ENCODE data around the gene RGS7. TPM values are rescaled to one million over a fixed set of nuclear protein-coding genes. Genes with fewer than 3 reads are reported as not detected.

The RGS7 gene
- total RNA-seq, 1 donor, result under 0.01 TPM

DNA sequence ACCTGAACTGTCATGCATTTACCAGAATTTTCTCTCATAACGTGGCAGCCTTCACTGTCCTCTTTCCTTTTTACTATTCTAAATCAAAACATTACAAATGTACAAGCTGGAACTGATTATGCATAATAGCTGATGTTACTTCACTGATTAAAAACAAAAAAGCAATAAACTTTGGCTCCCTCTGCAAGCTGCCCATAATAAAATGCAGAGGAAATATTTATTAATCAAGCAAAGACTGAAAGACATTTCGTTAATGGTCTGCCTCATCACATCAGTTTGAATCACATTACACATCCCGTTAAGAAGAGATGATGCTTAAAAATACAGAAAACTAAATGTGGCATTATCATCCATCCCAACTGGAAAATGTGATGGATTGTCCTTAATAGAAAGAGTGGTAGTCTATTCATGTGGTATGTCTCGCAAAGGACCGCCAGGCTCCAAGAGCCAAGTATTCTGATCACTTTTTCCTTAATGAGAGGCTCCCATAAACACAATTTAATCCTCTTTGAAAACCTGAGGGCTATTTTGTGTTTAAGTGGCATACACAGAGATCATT, 225.3 kb downstream of the RGS7 start:
- H3K27me3 ChIP-seq (ENCODE audit: insufficient read depth, low read length), result no peaks in the 10 kb centered on the region
- H3K4me1 ChIP-seq (ENCODE audit: insufficient read depth, low read length), result no peaks in the 10 kb centered on the region
- no peaks in the 10 kb centered on the region for H3K9me3 ChIP-seq (ENCODE audit: low read depth, low read length)
- no peak overlapping the region for H3K4me3 ChIP-seq (ENCODE audit: low read length)

DNA sequence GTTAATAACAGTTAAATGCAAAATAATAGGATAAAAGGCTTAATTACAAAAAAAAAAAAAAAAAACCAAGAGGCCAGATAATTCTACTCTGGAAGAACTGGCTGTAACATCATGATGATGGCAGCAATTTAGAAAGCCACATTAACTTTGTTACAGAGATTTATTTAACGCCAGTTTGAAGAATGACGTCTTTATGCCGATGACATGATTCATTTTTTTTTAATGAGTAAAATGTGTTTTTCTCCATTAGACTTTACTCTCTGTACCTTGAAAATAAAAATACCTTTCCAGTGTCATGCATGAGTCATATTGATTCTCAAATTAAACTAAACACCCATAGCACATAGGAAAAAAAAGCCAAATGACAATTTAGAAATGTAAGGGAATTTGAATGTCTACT, 226.1 kb downstream of the RGS7 start:
- Histone ChIP-seq H3K9me3 (ENCODE audit: low read depth, low read length) (no peaks in the 10 kb centered on the region), H3K4me1 (ENCODE audit: insufficient read depth, low read length) (no peaks in the 10 kb centered on the region), H3K4me3 (ENCODE audit: low read length) (no peak overlapping the region), H3K27me3 (ENCODE audit: insufficient read depth, low read length) (no peaks in the 10 kb centered on the region)

- H3K27me3 ChIP-seq (ENCODE audit: insufficient read depth, low read length), result no peaks in the 10 kb centered on the region
- H3K9me3 ChIP-seq (ENCODE audit: low read depth, low read length), result no peaks in the 10 kb centered on the region
Measured at GRCh38 chr1:241129207-241129960, 227.6 kb downstream of the RGS7 start.

GRCh38 chr1:241125286-241125685, 231.7 kb downstream of the RGS7 start:
- H3K4me3 ChIP-seq (ENCODE audit: low read length), result no peak overlapping the region
- H3K4me1 ChIP-seq (ENCODE audit: insufficient read depth, low read length), result no peaks in the 10 kb centered on the region

More at GRCh38 chr1:241129207-241129960, 227.6 kb downstream of the RGS7 start:
- Histone ChIP-seq H3K4me1 (ENCODE audit: insufficient read depth, low read length) (no peaks in the 10 kb centered on the region), H3K4me3 (ENCODE audit: low read length) (no peak overlapping the region)

GRCh38 chr1:241118049-241118448, 239.0 kb downstream of the RGS7 start:
- Histone ChIP-seq H3K4me1 (ENCODE audit: insufficient read depth, low read length) (no peaks in the 10 kb centered on the region), H3K4me3 (ENCODE audit: low read length) (no peak overlapping the region), H3K9me3 (ENCODE audit: low read depth, low read length) (no peaks in the 10 kb centered on the region), H3K27me3 (ENCODE audit: insufficient read depth, low read length) (no peaks in the 10 kb centered on the region)

More at GRCh38 chr1:241125286-241125685, 231.7 kb downstream of the RGS7 start:
- Histone ChIP-seq H3K27me3 (ENCODE audit: insufficient read depth, low read length) (no peaks in the 10 kb centered on the region), H3K9me3 (ENCODE audit: low read depth, low read length) (no peaks in the 10 kb centered on the region)

DNA sequence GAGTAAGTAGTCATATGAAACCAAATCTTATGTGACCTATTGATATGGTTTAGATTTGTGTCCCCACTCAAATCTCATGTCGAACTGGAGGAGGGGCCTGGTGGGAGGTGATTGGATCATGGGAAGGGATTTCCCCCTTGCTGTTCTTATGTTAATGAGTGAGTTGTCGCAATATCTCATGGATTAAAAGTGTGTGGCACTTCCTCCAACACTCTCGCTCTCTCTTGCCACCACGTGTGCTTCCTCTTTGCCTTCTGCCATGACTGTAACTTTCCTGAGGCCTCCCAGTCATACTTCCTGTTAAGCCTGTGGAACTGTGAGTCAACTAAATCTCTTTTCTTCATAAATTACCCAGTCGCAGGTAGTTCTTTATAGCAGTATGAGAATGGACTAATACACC, 241.2 kb downstream of the RGS7 start:
- Histone ChIP-seq H3K4me1 (ENCODE audit: insufficient read depth, low read length) (no peaks in the 10 kb centered on the region), H3K9me3 (ENCODE audit: low read depth, low read length) (no peaks in the 10 kb centered on the region), H3K4me3 (ENCODE audit: low read length) (no peak overlapping the region), H3K27me3 (ENCODE audit: insufficient read depth, low read length) (no peaks in the 10 kb centered on the region)

- Histone ChIP-seq H3K4me3 (ENCODE audit: low read length) (no peak overlapping the region), H3K4me1 (ENCODE audit: insufficient read depth, low read length) (no peaks in the 10 kb centered on the region), H3K9me3 (ENCODE audit: low read depth, low read length) (no peaks in the 10 kb centered on the region), H3K27me3 (ENCODE audit: insufficient read depth, low read length) (no peaks in the 10 kb centered on the region)
Measured at GRCh38 chr1:241114699-241115233, 242.2 kb downstream of the RGS7 start.

DNA sequence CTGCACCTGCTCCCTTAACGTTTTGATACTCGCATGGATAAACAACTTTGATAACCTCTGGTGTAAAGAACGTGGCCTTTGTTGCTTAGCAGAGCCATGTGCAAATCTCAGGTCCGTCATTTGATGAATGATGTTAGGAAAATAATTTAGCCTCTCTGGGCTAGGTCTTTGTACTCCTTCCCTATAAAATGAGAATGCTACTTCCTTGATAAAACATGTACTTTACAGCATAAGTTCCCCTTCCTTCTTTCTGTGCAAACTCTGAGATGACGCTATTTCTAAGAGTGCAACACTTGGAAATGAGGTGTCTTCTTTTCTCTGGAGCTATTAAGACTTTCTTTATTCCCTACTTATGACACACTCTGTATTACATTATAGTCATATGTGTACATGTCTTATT, 243.4 kb downstream of the RGS7 start:
- Histone ChIP-seq H3K4me3 (ENCODE audit: low read length) (no peak overlapping the region), H3K27me3 (ENCODE audit: insufficient read depth, low read length) (no peaks in the 10 kb centered on the region), H3K9me3 (ENCODE audit: low read depth, low read length) (no peaks in the 10 kb centered on the region), H3K4me1 (ENCODE audit: insufficient read depth, low read length) (no peaks in the 10 kb centered on the region)

GRCh38 chr1:241109039-241109438, 248.0 kb downstream of the RGS7 start:
- Histone ChIP-seq H3K9me3 (ENCODE audit: low read depth, low read length) (no peaks in the 10 kb centered on the region), H3K4me3 (ENCODE audit: low read length) (no peak overlapping the region), H3K4me1 (ENCODE audit: insufficient read depth, low read length) (no peaks in the 10 kb centered on the region), H3K27me3 (ENCODE audit: insufficient read depth, low read length) (no peaks in the 10 kb centered on the region)

DNA sequence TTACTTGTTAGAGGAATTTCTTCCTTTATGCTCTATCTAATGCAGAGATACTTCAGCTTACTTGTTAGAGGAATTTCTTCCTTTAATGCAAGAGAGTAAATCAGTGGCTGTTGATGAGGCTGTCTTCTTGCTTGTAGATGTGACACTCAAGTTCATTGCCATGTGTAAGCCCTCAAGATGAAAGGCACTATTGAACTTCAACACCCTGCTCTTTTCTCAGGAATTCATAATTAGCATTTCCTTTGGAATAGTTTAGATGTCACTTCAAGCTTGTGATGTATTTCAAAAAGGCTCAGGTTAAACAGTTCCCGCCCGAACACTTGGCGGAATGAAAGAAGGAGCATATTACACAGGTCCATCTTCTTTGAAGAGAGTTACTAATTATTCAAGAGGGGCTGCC, 251.9 kb downstream of the RGS7 start:
- no peaks in the 10 kb centered on the region for H3K4me1 ChIP-seq (ENCODE audit: insufficient read depth, low read length)
- no peaks in the 10 kb centered on the region for H3K27me3 ChIP-seq (ENCODE audit: insufficient read depth, low read length)
- H3K9me3 ChIP-seq (ENCODE audit: low read depth, low read length), result no peaks in the 10 kb centered on the region
- H3K4me3 ChIP-seq (ENCODE audit: low read length), result no peak overlapping the region

- H3K4me1 ChIP-seq (ENCODE audit: insufficient read depth, low read length), result no peaks in the 10 kb centered on the region
- no peak overlapping the region for H3K4me3 ChIP-seq (ENCODE audit: low read length)
- H3K9me3 ChIP-seq (ENCODE audit: low read depth, low read length), result no peaks in the 10 kb centered on the region
- H3K27me3 ChIP-seq (ENCODE audit: insufficient read depth, low read length), result no peaks in the 10 kb centered on the region
Measured at GRCh38 chr1:241102664-241103063, 254.3 kb downstream of the RGS7 start.

DNA sequence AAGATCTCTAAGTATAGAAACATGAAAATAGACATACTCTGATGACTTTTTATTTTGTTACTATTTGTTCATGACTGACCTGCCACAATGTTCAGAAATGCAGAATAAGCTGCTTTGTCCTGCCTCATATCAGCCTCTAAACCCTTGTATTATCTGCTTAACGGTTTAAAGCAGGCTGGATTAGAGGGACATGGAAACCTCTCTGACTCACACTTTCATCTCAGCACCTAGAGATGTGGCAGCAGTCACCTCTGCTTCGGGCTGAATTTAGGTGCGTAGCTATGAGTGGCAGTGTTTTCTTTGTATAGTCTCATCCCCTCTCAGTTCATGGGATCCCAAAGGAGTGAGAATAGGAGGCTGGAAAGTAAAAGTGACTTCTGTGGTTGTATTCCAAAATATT, 255.4 kb downstream of the RGS7 start:
- no peak overlapping the region for H3K4me3 ChIP-seq (ENCODE audit: low read length)
- H3K9me3 ChIP-seq (ENCODE audit: low read depth, low read length), result no peaks in the 10 kb centered on the region
- no peaks in the 10 kb centered on the region for H3K4me1 ChIP-seq (ENCODE audit: insufficient read depth, low read length)
- H3K27me3 ChIP-seq (ENCODE audit: insufficient read depth, low read length), result no peaks in the 10 kb centered on the region

DNA sequence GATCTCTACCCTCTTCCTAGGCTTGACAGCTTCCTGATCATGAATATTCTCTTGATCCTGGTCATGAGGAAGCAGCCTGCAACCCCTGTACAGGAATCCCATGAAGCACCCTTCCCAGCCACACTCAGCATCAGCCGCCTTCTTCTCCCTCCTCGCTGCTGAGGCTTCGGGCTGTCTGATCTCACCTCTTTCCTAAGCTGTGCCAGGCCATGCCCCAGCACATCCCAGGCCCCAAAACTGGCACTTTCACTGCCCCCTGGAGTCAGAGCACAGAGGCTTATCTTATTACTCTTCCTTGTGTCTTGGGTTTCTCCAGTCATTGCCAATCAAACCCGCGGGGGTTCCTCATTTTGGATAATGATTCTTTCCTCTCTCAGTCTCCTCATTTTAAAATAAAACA, 259.5 kb downstream of the RGS7 start:
- Histone ChIP-seq H3K9me3 (ENCODE audit: low read depth, low read length) (no peaks in the 10 kb centered on the region), H3K4me1 (ENCODE audit: insufficient read depth, low read length) (no peaks in the 10 kb centered on the region), H3K4me3 (ENCODE audit: low read length) (no peak overlapping the region), H3K27me3 (ENCODE audit: insufficient read depth, low read length) (no peaks in the 10 kb centered on the region)

DNA sequence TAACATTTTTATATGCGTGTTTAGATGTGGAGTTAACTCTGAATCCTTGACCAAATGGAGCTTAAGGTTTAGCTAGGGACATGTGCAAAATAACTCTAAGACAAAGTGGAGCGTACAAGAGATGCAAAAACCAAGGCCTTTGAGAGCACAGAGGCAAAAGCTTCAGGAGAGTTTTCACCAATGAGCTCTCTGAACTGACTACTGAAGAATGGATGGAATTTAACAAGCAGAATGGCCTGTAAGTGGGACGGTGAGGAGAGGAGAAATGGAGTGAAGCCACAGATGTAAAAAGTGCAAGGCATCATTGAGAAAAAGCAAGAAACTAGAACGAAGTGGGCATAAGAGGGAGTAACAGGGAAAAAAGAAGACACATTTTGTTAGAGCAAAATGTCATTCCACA, 260.0 kb downstream of the RGS7 start:
- Histone ChIP-seq H3K9me3 (ENCODE audit: low read depth, low read length) (no peaks in the 10 kb centered on the region), H3K4me1 (ENCODE audit: insufficient read depth, low read length) (no peaks in the 10 kb centered on the region), H3K27me3 (ENCODE audit: insufficient read depth, low read length) (no peaks in the 10 kb centered on the region), H3K4me3 (ENCODE audit: low read length) (no peak overlapping the region)

GRCh38 chr1:241095847-241096246, 261.2 kb downstream of the RGS7 start:
- Histone ChIP-seq H3K9me3 (ENCODE audit: low read depth, low read length) (no peaks in the 10 kb centered on the region), H3K4me1 (ENCODE audit: insufficient read depth, low read length) (no peaks in the 10 kb centered on the region), H3K4me3 (ENCODE audit: low read length) (no peak overlapping the region), H3K27me3 (ENCODE audit: insufficient read depth, low read length) (no peaks in the 10 kb centered on the region)

- H3K9me3 ChIP-seq (ENCODE audit: low read depth, low read length), result no peaks in the 10 kb centered on the region
- no peaks in the 10 kb centered on the region for H3K27me3 ChIP-seq (ENCODE audit: insufficient read depth, low read length)
- H3K4me3 ChIP-seq (ENCODE audit: low read length), result no peak overlapping the region
- H3K4me1 ChIP-seq (ENCODE audit: insufficient read depth, low read length), result no peaks in the 10 kb centered on the region
Measured at GRCh38 chr1:241090798-241091197, 266.2 kb downstream of the RGS7 start.

Measured in mononuclear cell (primary cell).